Neuronal stem cell (in vitro differentiated cells): ENCODE measurements around the gene PDIA4.

Source experiments
- DNase-seq: peaks from one replicate; pipeline ENCODE4 v3.0.0-alpha.2; 2013; ENCODE audit warnings: low spot score
- H2AFZ ChIP-seq: one replicate; pipeline ENCODE4 v1.6.1; 2013; ENCODE audit warnings: mild to moderate bottlenecking, low read length, inconsistent platforms
- H2AK5ac ChIP-seq: 2 replicates; pipeline ENCODE4 v1.6.1; 2013; ENCODE audit warnings: low read depth, mild to moderate bottlenecking, inconsistent platforms, low read length, moderate library complexity, mixed read lengths
- H2BK120ac ChIP-seq: 2 replicates; pipeline ENCODE4 v1.6.1; 2013; ENCODE audit warnings: low read depth, mild to moderate bottlenecking, inconsistent platforms, low read length, moderate library complexity, mixed read lengths
- H2BK12ac ChIP-seq: one replicate; pipeline ENCODE4 v1.6.1; 2013; ENCODE audit warnings: low read length, inconsistent platforms
- H2BK15ac ChIP-seq: 2 replicates; pipeline ENCODE4 v1.6.1; 2013; ENCODE audit warnings: mild to moderate bottlenecking, low read length, inconsistent platforms, mixed read lengths
- H2BK5ac ChIP-seq: one replicate; pipeline ENCODE4 v1.6.1; 2013; ENCODE audit warnings: inconsistent platforms, mild to moderate bottlenecking, low read length, moderate library complexity
- H3K14ac ChIP-seq: one replicate; pipeline ENCODE4 v1.6.1; 2013; ENCODE audit warnings: low read length, inconsistent platforms
- H3K18ac ChIP-seq: 2 replicates; pipeline ENCODE4 v1.6.1; 2013; ENCODE audit warnings: low read length, inconsistent platforms
- H3K23ac ChIP-seq: 2 replicates; pipeline ENCODE4 v1.6.1; 2013; ENCODE audit warnings: low read depth, mild to moderate bottlenecking, mixed read lengths, low read length, inconsistent platforms; ENCODE audit not compliant: poor library complexity
- H3K27ac ChIP-seq: replicated peaks from 3 replicates; pipeline ENCODE4 v1.5.1; 2013; ENCODE audit warnings: low read length, inconsistent platforms
- H3K27me3 ChIP-seq, 3 experiments: 2 replicates each; pipeline ENCODE4 v1.6.1; 2013; ENCODE audit warnings: low read length in 3 of 3, mild to moderate bottlenecking in 2 of 3, inconsistent platforms in 1 of 3, low read depth in 1 of 3, mixed read lengths in 1 of 3, moderate library complexity in 1 of 3; ENCODE audit not compliant: control insufficient read depth in 3 of 3, insufficient read depth in 3 of 3
- H3K36me3 ChIP-seq, 2 donors: replicated peaks in 1 of 2; 2 replicates each; pipeline ENCODE4 v1.6.1; 2013; ENCODE audit warnings: low read length in 2 of 2; ENCODE audit not compliant: control insufficient read depth in 2 of 2, insufficient read depth in 2 of 2
- H3K4ac ChIP-seq: 2 replicates; pipeline ENCODE4 v1.6.1; 2013; ENCODE audit warnings: inconsistent platforms, mild to moderate bottlenecking, low read length, moderate library complexity
- H3K4me1 ChIP-seq, 2 donors: 1 replicate in 1 of 2; 2 replicates in 1 of 2; pipeline ENCODE4 v1.6.1; 2013; ENCODE audit warnings: low read length in 2 of 2, low read depth in 1 of 2; ENCODE audit not compliant: control insufficient read depth in 2 of 2, insufficient read depth in 1 of 2
- H3K4me2 ChIP-seq: one replicate; pipeline ENCODE4 v1.6.1; 2013; ENCODE audit warnings: mild to moderate bottlenecking, low read length, inconsistent platforms; ENCODE audit not compliant: insufficient read depth, poor library complexity, severe bottlenecking
- H3K4me3 ChIP-seq, 2 donors: 2 replicates each; pipeline ENCODE4 v1.5.1; 2013; ENCODE audit warnings: low read length in 2 of 2, mild to moderate bottlenecking in 2 of 2, inconsistent platforms in 1 of 2, moderate library complexity in 1 of 2
- H3K79me1 ChIP-seq: one replicate; pipeline ENCODE4 v1.6.1; 2013; ENCODE audit warnings: low read depth, mild to moderate bottlenecking, inconsistent platforms, low read length, moderate library complexity
- H3K9ac ChIP-seq: one replicate; pipeline ENCODE4 v1.6.1; 2013; ENCODE audit warnings: mild to moderate bottlenecking, low read depth, low read length, inconsistent platforms; ENCODE audit not compliant: poor library complexity
- H3K9me3 ChIP-seq, 2 donors: replicated peaks in 1 of 2; 2 replicates each; pipeline versions ENCODE3 to v1.6.1; 2013; ENCODE audit warnings: low read length in 2 of 2, mild to moderate bottlenecking in 2 of 2, inconsistent platforms in 1 of 2, low read depth in 1 of 2, mixed read lengths in 1 of 2, moderate library complexity in 1 of 2; ENCODE audit not compliant: control insufficient read depth in 2 of 2, insufficient read depth in 1 of 2
- H4K8ac ChIP-seq: one replicate; pipeline ENCODE4 v1.6.1; 2013; ENCODE audit warnings: low read depth, mild to moderate bottlenecking, inconsistent platforms, low read length, moderate library complexity
- H4K91ac ChIP-seq: one replicate; pipeline ENCODE4 v1.6.1; 2013; ENCODE audit warnings: low read length, low read depth, mild to moderate bottlenecking, inconsistent platforms; ENCODE audit not compliant: poor library complexity
- WGBS, 2 donors: extraction: QIAGEN DNeasy Blood & Tissue Kit; methylation state at CpG; one replicate each; pipeline ENCODE4 v1.1.7; 2013; ENCODE audit warnings: missing lambda C conversion rate in 2 of 2, mixed read lengths in 1 of 2; ENCODE audit not compliant: insufficient read length in 2 of 2, insufficient replicate concordance in 1 of 2; ENCODE audit errors: extremely low coverage in 2 of 2; 5-methylcytosine and 5-hydroxymethylcytosine counted together

PDIA4 gene

GRCh38 chr7:148962823-148963582 lies 65.3 kb downstream of the PDIA4 start:
- Histone ChIP-seq H3K4me3 (peak overlapping the region in 1 of 2 donors; percentile 56), H3K23ac (no peak overlapping the region), H2AK5ac (no peak overlapping the region), H3K4me1 (peaks cover 5 to 6% of the 10 kb centered on the region in 2 donors), H2BK12ac (no peak overlapping the region), H3K9me3 (no peaks in the 10 kb centered on the region), H2BK120ac (no peak overlapping the region), H3K14ac (no peak overlapping the region), H3K4me2 (no peak overlapping the region), H4K91ac (no peak overlapping the region), H2BK15ac (no peak overlapping the region), H2AFZ (peak overlapping the region; percentile 86), H3K27me3 (peaks cover 0 to 4% (median 0%) of the 10 kb centered on the region in 3 experiments), H3K36me3 (no peaks in the 10 kb centered on the region), H4K8ac (no peak overlapping the region), H2BK5ac (no peak overlapping the region), H3K18ac (no peak overlapping the region), H3K9ac (no peak overlapping the region), H3K79me1 (peaks cover 2% of the 10 kb centered on the region), H3K4ac (no peak overlapping the region), H3K27ac (no peak overlapping the region)
- no CpG with 5 or more reads among the region's 5 CpGs for WGBS, 2 donors
- DNase-seq: no peak

DNA sequence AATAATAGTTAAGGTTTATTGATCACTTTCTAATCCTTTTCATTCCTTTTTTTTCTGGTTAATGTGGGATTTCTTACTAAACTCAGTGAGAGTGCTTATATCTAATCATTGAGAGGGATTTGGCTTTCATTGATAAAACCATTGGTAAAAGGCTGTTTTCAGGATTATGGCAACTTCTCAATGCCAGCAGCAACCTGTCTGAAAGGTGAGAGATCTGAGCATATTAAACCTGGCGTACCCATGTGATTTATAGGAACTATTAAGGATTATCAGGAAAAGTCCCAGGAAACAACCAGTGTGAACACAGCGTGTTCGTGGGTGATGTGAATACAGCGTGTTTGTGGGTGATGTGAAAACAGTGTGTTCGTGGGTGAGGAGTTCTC lies 65.9 kb downstream of the PDIA4 start:
- Histone ChIP-seq H3K18ac (no peak overlapping the region), H2BK120ac (no peak overlapping the region), H4K91ac (no peak overlapping the region), H3K9me3 (no peaks in the 10 kb centered on the region), H3K9ac (no peak overlapping the region), H3K79me1 (peaks cover 2% of the 10 kb centered on the region), H3K4me3 (peak overlapping the region in 1 of 2 donors; percentile 56), H4K8ac (no peak overlapping the region), H2AFZ (peak overlapping the region; percentile 82), H2BK15ac (no peak overlapping the region), H2BK5ac (no peak overlapping the region), H2AK5ac (no peak overlapping the region), H3K23ac (no peak overlapping the region), H3K4me2 (no peak overlapping the region), H3K27me3 (peaks cover 0 to 4% (median 0%) of the 10 kb centered on the region in 3 experiments), H3K36me3 (no peaks in the 10 kb centered on the region), H3K4me1 (peaks cover 5 to 6% of the 10 kb centered on the region in 2 donors), H3K4ac (no peak overlapping the region), H2BK12ac (no peak overlapping the region), H3K14ac (no peak overlapping the region), H3K27ac (no peak overlapping the region)
- no CpG with 5 or more reads among the region's 5 CpGs for WGBS, 2 donors
- no peak for DNase-seq

DNA sequence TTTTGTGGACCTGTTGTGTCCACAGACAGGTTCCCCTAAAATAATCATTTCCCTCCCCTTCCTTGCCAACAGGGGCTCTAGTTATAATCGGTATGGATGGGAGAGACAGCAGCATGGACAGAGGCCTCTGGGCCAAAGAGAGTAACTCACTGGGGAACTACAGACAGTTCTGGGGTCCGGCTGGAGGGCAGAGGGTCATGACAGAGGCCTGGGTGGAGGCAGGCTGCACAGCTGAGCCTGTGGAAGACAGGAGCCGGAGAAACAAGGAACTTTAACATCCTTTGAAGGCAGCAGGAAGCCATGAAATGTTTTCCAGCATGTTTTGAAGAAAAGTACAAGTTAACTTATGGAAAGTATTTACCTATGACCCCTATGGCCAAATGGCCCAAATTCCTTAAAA lies 68.6 kb downstream of the PDIA4 start:
- H3K4ac ChIP-seq: no peak overlapping the region
- H3K4me3 ChIP-seq: no peak overlapping the region
- no peak overlapping the region for H2AK5ac ChIP-seq
- no peak overlapping the region for H3K27ac ChIP-seq
- no peak overlapping the region for H2BK15ac ChIP-seq
- H2BK12ac ChIP-seq: no peak overlapping the region
- H2BK5ac ChIP-seq: no peak overlapping the region
- H3K14ac ChIP-seq: no peak overlapping the region
- no peak overlapping the region for H2BK120ac ChIP-seq
- no CpG with 5 or more reads among the region's 3 CpGs for WGBS, 2 donors
- DNase-seq: no peak
- no peak overlapping the region for H3K23ac ChIP-seq
- H4K8ac ChIP-seq: no peak overlapping the region
- H2AFZ ChIP-seq: no peak overlapping the region
- H3K18ac ChIP-seq: no peak overlapping the region
- H3K36me3 ChIP-seq: no peaks in the 10 kb centered on the region
- peaks cover 0 to 4% (median 0%) of the 10 kb centered on the region in 3 experiments for H3K27me3 ChIP-seq
- peaks cover 2% of the 10 kb centered on the region for H3K79me1 ChIP-seq
- H3K4me2 ChIP-seq: no peak overlapping the region
- peaks cover 5 to 6% of the 10 kb centered on the region in 2 donors for H3K4me1 ChIP-seq
- H4K91ac ChIP-seq: no peak overlapping the region
- H3K9me3 ChIP-seq: no peaks in the 10 kb centered on the region
- no peak overlapping the region for H3K9ac ChIP-seq

GRCh38 chr7:148958061-148958460 lies 70.2 kb downstream of the PDIA4 start:
- no peak overlapping the region for H3K9ac ChIP-seq
- peaks cover 2% of the 10 kb centered on the region for H3K79me1 ChIP-seq
- H2BK5ac ChIP-seq: no peak overlapping the region
- peaks cover 3 to 5% of the 10 kb centered on the region in 2 donors for H3K4me1 ChIP-seq
- no peak overlapping the region for H3K18ac ChIP-seq
- H3K4me2 ChIP-seq: no peak overlapping the region
- no peak overlapping the region for H3K4ac ChIP-seq
- H3K27ac ChIP-seq: no peak overlapping the region
- H3K14ac ChIP-seq: no peak overlapping the region
- H3K4me3 ChIP-seq: no peak overlapping the region
- no peak overlapping the region for H2BK120ac ChIP-seq
- H4K91ac ChIP-seq: no peak overlapping the region
- H3K36me3 ChIP-seq: no peaks in the 10 kb centered on the region
- no peak overlapping the region for H4K8ac ChIP-seq
- no peak for DNase-seq
- H3K23ac ChIP-seq: no peak overlapping the region
- no peak overlapping the region for H2BK12ac ChIP-seq
- no peak overlapping the region for H2AK5ac ChIP-seq
- H3K27me3 ChIP-seq: peaks cover 0 to 4% (median 0%) of the 10 kb centered on the region in 3 experiments
- WGBS, 2 donors: no CpG with 5 or more reads among the region's 9 CpGs
- H2BK15ac ChIP-seq: no peak overlapping the region
- no peaks in the 10 kb centered on the region for H3K9me3 ChIP-seq
- no peak overlapping the region for H2AFZ ChIP-seq
